ENCODE data around the gene PTGDS.

Gene PTGDS

GRCh38 chr9:136974817-136975535, 2.3 kb upstream of the PTGDS start:
- DNase-seq: no peak

- no peak for DNase-seq
These were observed 1.7 kb upstream of the PTGDS start for GRCh38 chr9:136975644-136976043.

GRCh38 chr9:136977649-136978072, 357 bp downstream of the PTGDS start:
- DNase-seq: no peak

GRCh38 chr9:136978073-136978864, 965 bp downstream of the PTGDS start:
- peak; percentile 80 for DNase-seq

GRCh38 chr9:136978865-136979544, 1.7 kb downstream of the PTGDS start:
- DNase-seq: no peak

GRCh38 chr9:136979769-136980587, 2.7 kb downstream of the PTGDS start:
- no peak for DNase-seq

GRCh38 chr9:136980669-136981478, 3.6 kb downstream of the PTGDS start:
- no peak for DNase-seq

GRCh38 chr9:136981588-136982231, 4.4 kb downstream of the PTGDS start:
- DNase-seq: no peak

GRCh38 chr9:136982232-136983051, 5.1 kb downstream of the PTGDS start, which contains the start of gene LCNL1:
TSS of gene LCNL1 (plus strand) at chr9:136982993. CDS start at chr9:136983587, 594 bp downstream.
- no peak for DNase-seq

- DNase-seq: no peak
These were observed 5.9 kb downstream of the PTGDS start for GRCh38 chr9:136983167-136983566.

- no peak for DNase-seq
These were observed 6.5 kb downstream of the PTGDS start for GRCh38 chr9:136983656-136984314.

GRCh38 chr9:136984464-136985026, 7.2 kb downstream of the PTGDS start:
- no peak for DNase-seq

- no peak for DNase-seq
These were observed 7.8 kb downstream of the PTGDS start for GRCh38 chr9:136985027-136985602.

- DNase-seq: no peak
These were observed 8.5 kb downstream of the PTGDS start for GRCh38 chr9:136985853-136986252.

GRCh38 chr9:136988872-136989271, 11.6 kb downstream of the PTGDS start:
- no peak for DNase-seq

- no peak for DNase-seq
These were observed 13.1 kb downstream of the PTGDS start for GRCh38 chr9:136990242-136990911.

- DNase-seq: peak; percentile 60
These were observed 14.9 kb downstream of the PTGDS start, which contains the start of gene PAXX for GRCh38 chr9:136991993-136992818. TSS of gene PAXX (plus strand) at chr9:136992422. CDS start at chr9:136992444, 22 bp downstream.

All from NCI-H1048 (cell line).